Measurements from ENCODE around the gene NEUROG3.
"Not testable (repeated sequence)": the region's sequence is repeated elsewhere in the genome, so short reads cannot be mapped to it uniquely, and the experiment has no call there.

The NEUROG3 gene

DNA sequence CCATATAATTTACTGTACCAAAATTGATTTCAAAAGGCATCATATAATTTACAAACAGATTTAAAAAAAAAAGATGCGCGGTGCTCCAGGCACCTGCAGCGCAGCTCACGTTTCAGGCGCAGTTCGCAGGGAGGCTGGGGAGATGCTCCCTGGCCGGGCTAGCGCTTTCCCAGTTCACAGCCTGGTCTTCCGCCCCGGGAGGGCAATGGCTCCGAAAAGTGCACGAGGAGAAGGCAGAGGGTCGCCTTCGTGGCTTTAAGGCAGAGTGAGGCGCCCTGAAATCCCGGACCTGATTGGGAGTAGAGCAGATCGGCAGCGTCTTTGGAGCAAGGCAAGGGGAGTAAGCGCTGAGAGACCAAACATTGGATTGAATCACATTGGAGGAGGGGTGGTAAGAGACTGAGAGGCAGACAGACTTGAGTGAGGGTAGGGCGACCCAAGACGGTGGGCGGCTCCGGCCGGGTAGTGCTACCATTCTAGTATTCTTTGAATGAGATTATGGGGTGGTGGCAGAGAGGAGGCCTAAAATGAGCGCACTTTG lies 1.5 kb downstream of the NEUROG3 start:
- DNase-seq (ENCODE audit: low spot score), result no peak

DNA sequence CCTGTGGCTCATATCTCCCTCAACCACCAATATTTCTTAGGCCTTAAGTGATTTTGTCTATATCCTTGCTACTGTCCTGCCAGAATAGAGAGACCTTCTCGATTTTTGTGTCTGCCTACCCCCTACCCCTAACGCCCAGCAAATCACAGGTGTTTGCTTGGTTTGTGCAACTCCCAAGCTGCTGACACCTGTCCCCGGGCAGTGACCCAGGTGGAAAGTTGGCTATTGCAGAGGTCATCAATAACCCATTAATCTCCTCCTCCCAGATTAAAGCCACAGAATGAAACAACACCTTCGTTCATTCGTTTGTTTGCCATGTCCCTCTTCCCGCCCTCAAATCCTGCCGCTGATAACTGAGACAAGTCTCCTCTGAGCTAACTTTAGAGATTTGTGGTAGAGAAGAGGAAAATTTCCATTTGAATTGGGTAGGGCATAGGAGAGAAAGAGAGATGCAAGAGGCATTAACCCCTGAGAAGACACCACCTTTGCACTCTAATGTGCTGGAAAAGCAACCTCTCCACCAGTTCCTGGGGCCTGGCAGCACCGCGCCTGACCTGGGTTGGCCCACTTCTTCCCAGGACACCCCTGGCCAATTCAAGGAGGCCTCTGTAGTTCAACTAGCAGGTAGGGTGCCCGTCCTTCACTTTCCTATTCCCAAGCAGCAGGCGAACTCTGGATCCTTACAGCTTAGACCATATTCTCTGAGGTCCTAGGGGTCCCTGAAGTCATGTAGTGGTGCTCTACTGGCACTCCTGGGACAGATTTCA lies 3.0 kb downstream of the NEUROG3 start:
- no peak for DNase-seq (ENCODE audit: low spot score)

DNA sequence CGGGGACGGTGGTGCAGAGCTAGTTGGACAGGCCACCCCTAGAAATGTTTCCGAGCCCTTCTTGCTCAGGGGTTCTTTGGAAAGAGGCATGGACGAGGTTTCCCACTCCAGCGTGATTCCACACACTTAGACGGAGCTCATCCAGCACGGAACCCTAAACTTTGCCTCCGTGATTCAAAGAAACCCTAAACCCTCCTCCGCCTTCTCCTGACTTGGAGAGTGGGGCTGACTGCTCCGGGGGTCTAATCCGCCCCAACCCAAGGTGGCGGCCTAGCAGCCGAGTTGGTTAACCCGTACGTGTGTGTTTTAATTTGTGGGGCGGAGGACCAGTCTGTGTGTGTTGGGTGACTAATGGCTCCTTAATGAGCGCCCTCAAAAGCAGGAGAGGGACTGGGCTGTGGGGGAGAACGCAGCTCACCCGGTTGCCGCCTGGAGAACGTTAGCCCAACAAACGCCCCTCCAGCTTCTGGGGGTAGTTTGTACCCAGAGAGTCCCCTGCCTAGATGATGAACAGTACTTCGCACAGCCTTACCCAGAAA lies 3.8 kb downstream of the NEUROG3 start:
- DNase-seq (ENCODE audit: low spot score), result no peak

DNA sequence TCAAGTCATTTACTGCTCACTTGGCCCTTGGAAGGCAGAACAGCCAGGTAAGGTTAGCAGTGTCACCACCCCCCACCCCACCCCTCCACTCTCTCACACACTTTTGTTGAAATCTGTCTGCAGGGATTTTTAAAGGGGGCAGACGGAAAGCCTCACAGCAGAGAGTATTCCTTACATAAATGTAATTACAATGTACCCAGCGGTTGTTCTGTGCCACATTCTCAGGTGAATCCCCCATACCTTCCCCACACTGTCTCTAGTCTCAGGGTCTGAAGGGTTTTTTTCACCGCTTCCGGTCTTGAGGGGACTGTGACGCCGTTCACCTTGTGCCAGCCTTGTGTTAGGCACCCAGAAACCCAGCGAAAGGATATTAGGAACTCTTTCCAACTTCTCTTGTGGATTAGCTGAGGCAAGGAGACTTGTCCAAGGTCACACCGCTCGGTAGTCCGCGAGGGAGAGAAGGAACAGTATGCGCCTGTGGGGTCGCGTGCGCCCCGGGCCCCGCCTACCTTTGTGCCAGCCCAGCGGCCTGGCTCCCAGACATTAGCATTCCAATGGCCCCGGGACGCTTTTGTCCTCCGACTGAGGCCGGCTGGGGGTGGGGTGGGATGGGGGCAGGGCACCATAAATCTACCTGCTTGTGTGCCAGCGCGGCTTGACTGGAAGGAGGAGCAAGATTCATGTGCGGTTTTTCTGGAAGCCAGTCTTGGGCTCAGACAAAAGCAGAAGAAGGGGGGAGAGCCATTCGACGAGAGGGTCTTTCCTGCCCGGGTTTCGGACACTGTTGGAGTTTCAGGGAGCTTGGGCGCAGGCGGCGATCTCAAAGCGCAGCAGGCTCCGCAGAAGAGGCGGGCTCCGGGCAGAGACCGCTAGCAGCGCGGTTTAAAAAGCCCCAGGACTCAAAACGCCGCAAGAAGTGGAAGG lies 4.5 kb downstream of the NEUROG3 start:
- no peak for DNase-seq (ENCODE audit: low spot score)

GRCh38 chr10:69567920-69568319 lies 5.3 kb downstream of the NEUROG3 start:
- peak; percentile 3 for DNase-seq (ENCODE audit: low spot score)

- no peak for DNase-seq (ENCODE audit: low spot score)
Observed at GRCh38 chr10:69562731-69563254, 10.4 kb downstream of the NEUROG3 start.

GRCh38 chr10:69559525-69559924 lies 13.7 kb downstream of the NEUROG3 start:
- DNase-seq (ENCODE audit: low spot score), result no peak

- no peak for DNase-seq (ENCODE audit: low spot score)
Observed at GRCh38 chr10:69558559-69558958, 14.7 kb downstream of the NEUROG3 start.

GRCh38 chr10:69554611-69555010 lies 18.6 kb downstream of the NEUROG3 start:
- no peak for DNase-seq (ENCODE audit: low spot score)

DNA sequence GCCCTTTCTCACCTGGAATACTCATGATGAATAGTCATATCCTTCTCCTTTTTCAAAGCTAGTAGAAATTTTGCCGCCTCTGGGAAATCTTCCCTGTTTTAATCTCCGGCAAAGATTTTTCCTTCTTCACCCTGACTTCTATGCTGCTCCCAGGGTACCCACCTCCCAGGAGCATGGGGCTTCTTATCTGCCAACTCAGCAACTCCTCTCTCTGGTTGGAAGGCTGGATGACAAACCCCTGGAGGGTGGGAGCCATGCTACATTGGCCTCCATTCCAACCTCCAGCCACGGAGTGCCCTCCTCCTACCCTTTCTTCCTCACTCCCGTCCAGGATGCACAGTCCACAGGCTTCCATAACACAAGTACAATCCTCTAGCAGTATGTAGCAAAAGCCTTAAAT lies 19.9 kb downstream of the NEUROG3 start:
- DNase-seq (ENCODE audit: low spot score), result no peak

DNA sequence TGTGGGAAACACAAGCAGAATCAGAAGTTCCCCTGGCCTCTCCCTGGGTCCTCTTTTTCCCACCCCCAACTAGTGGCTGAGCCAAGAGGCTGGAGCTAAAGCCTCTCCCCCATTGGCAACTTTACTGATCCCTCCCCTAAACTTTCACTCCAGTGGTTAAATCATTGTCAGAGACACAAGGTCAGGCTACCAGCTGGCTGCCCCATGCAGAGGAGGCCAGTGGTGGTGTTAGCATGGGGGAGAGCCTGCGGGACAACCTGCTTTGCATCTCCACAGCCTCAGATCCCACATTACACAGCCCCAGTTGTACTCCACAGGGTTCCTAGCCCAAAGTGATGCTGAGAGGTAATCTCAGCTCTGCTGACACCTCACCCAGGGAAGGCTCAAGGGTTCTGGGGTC lies 21.0 kb downstream of the NEUROG3 start:
- no peak for DNase-seq (ENCODE audit: low spot score)

DNA sequence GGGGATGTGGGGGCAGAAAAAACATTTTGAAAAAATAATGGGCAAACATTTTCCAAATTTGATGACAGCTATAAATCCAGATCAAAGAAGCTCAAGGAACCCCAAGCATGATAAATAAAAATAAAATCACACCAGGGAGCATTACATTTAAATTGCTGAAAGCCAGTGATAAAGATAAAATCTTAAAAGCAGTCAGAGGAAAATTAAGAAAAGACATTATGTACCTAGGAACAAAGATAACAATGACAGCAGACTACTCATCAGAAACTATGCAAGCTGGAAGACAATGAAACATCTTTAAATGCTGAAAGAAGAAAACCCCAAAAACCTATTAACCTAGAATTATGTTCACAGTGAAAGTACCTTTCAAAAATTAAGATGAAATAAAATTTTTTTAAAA lies 23.3 kb downstream of the NEUROG3 start:
- no peak for DNase-seq (ENCODE audit: low spot score)

GRCh38 chr10:69541463-69541862 lies 31.8 kb downstream of the NEUROG3 start:
- no peak for DNase-seq (ENCODE audit: low spot score)

GRCh38 chr10:69538461-69538860 lies 34.8 kb downstream of the NEUROG3 start:
- no peak for DNase-seq (ENCODE audit: low spot score)

- no peak for DNase-seq (ENCODE audit: low spot score)
Observed at GRCh38 chr10:69537449-69537848, 35.8 kb downstream of the NEUROG3 start.

GRCh38 chr10:69536521-69536920 lies 36.7 kb downstream of the NEUROG3 start:
- DNase-seq (ENCODE audit: low spot score), result not testable (repeated sequence)

DNA sequence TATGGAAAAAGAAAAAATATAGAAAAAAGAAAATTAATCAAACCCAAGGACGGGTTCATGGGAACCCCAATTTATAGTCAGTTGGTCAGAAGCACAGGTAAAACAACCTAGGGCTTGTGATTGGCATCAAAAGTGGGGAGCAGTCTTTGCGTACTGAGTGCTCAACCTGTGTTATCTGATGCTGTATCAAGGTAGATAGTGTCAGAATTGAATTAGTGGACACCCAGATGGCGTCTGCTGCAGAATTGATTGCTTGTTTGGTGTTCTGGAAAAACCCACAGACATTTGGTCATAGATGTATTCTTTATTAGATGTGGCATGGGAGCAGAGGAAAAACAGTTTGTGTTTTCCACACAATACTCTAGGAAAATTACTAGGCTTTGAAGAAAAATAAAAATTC lies 39.6 kb downstream of the NEUROG3 start:
- DNase-seq (ENCODE audit: low spot score), result no peak

GRCh38 chr10:69527961-69528360 lies 45.3 kb downstream of the NEUROG3 start:
- no peak for DNase-seq (ENCODE audit: low spot score)

All from globus pallidus (tissue), 1 donor.